OCI-LY7 (cell line): ENCODE measurements around the gene STAT5A.

Source experiments
- EZH2phosphoT487 ChIP-seq: fragments of 200-600 bp; sonication (generic); IDR thresholded peaks from 2 replicates; pipeline ENCODE4 v1.6.1; 2018; ENCODE audit warnings: low read depth, borderline replicate concordance, mild to moderate bottlenecking, mixed run types, antibody characterized with exemption, low read length, moderate library complexity, mixed read lengths
- TF ChIP-seq, protein P1 (sequence below): fragments of 200-600 bp; sonication (generic); conservative IDR thresholded peaks from 2 replicates; pipeline ENCODE4 v1.5.1; 2014; ENCODE audit warnings: mild to moderate bottlenecking, antibody characterized with exemption, low read length, moderate library complexity, mixed read lengths

GRCh38 chr17:42243493-42243982 lies 44.8 kb upstream of the STAT5A start:
- TF ChIP-seq, protein P1, sequence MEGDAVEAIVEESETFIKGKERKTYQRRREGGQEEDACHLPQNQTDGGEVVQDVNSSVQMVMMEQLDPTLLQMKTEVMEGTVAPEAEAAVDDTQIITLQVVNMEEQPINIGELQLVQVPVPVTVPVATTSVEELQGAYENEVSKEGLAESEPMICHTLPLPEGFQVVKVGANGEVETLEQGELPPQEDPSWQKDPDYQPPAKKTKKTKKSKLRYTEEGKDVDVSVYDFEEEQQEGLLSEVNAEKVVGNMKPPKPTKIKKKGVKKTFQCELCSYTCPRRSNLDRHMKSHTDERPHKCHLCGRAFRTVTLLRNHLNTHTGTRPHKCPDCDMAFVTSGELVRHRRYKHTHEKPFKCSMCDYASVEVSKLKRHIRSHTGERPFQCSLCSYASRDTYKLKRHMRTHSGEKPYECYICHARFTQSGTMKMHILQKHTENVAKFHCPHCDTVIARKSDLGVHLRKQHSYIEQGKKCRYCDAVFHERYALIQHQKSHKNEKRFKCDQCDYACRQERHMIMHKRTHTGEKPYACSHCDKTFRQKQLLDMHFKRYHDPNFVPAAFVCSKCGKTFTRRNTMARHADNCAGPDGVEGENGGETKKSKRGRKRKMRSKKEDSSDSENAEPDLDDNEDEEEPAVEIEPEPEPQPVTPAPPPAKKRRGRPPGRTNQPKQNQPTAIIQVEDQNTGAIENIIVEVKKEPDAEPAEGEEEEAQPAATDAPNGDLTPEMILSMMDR: no peak
- no peak for TF ChIP-seq EZH2phosphoT487
